ENCODE results near the gene ARHGEF17. TPM values are rescaled to one million over a fixed set of nuclear protein-coding genes. Genes with fewer than 3 reads are reported as not detected.

ARHGEF17 gene
- total and polyA plus RNA-seq, 5 experiments from 2014 or later: 0.19 TPM; not detected in 4

DNA sequence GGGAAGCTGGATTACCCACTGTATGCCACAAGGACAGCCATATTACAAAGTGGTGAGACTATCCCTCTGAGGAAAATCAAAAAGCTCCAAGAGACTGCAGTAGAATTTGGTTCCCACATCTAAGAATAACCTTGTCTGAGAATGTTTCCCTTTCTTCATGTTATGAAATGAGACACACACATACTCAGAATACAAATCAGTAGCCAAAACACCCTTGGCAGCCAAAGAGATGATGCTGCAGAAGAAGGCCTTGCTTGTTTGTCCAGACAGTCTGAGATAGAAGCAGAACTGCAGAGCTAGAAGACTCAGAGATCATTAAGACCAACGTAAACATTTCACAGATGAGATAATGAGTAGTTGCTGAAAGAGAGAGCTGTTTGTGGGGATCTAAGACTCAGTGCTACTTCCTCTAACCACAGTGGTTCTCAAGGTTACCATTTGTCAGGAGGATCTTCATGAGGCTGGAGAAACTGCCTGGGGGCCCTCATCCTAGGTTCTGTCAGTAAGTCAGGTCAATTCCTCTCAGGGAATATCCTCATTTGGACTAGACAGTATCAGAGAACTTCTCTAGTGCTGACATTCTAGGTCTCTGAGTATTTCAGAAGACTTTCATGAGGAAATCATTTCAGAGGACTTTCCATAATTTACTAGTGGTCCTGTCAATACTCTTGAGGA is 107.0 kb downstream of the ARHGEF17 start:
- Mint-ChIP-seq H3K4me3 (no peak overlapping the region), H3K27me3 (no peaks in the 10 kb centered on the region), H3K36me3 (peaks cover 7 to 41% (median 7%) of the 10 kb centered on the region in 3 donors), H3K4me1 (peaks cover 6 to 15% (median 10%) of the 10 kb centered on the region in 4 donors), H3K9me3 (no peaks in the 10 kb centered on the region), H3K27ac (peak overlapping the region in 7 of 10 donors; percentile 3 to 81 (median 21))
- DNase-seq (no peak), ATAC-seq (no peak)
- POLR2A ChIA-PET: no interaction called here

DNA sequence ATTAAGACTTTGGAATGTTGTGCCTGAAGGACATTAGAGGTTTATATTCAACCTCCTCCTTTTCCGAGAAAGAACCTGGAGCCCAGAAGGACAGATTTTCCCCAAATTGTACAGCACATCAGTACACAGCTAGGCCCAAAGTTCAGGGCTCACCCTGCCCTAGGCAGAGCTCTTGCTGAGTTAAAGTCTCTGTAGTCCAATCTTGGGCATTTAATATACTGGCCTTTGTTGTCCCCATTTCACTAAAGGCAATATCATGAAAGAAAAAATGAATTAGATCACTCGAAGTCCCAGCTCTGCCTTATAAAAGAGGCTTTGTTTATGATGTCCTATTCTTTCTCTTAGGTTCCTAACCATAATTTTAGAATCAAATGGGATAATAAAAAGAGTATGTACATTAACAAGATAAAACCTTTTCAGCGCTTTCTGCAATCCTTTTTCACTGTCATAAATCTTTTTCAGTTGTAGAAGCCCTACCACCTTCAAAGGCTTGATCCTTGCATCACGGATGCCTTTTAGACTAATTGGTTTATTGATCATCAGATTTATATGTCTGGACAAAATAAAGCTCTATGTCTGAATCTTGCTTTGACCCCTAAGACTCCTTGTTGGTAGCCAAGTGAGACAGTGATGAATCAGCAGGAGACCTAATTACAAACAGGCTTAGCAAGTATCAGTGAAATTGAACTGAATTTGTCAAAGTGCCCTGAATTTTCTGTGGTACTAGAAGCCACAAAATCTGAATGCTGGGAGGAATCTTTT is 108.0 kb downstream of the ARHGEF17 start:
- no peak for DNase-seq
- Mint-ChIP-seq H3K27me3 (no peaks in the 10 kb centered on the region), H3K4me1 (peaks cover 6 to 15% (median 10%) of the 10 kb centered on the region in 4 donors), H3K9me3 (no peaks in the 10 kb centered on the region), H3K36me3 (peaks cover 7 to 41% (median 7%) of the 10 kb centered on the region in 3 donors), H3K27ac (peak overlapping the region in 4 of 10 donors; percentile 13 to 68 (median 49)), H3K4me3 (no peak overlapping the region)
- POLR2A ChIA-PET: no interaction called here
- ATAC-seq: no peak

DNA sequence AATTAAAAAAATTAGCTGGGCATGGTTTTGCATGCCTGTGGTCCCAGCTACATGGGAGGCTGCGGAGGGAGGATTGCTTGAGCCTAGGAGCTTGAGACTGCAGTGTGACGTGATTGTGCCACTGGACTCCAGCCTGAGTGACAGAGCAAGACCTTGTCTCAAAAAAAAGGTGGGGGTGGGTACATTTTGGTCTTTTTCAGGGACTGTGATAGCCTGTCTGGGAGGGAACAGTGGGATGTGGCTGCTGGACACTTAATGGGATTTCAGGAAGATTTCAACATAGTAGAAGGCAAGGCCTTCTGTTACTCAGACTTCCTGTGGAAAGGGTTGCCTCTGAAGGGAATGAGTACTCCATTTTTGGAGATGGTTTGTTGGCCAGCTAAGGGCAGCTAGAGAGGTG is 108.7 kb downstream of the ARHGEF17 start:
- Mint-ChIP-seq H3K36me3 (peaks cover 7 to 41% (median 7%) of the 10 kb centered on the region in 3 donors), H3K27me3 (no peaks in the 10 kb centered on the region), H3K9me3 (no peaks in the 10 kb centered on the region), H3K27ac (peak overlapping the region in 3 of 10 donors; percentile 15 to 56 (median 50)), H3K4me1 (peaks cover 6 to 15% (median 9%) of the 10 kb centered on the region in 4 donors), H3K4me3 (no peak overlapping the region)
- POLR2A ChIA-PET: no interaction called here
- no peak for ATAC-seq
- no peak for DNase-seq

Other genes starting within 250 kb of the ARHGEF17 start
- 10 to 100 TPM; 54.6 to 70.0 TPM for gene FCHSD2, start 166.0 kb upstream of the ARHGEF17 start, total RNA-seq
- 10 to 100 TPM; 11.8 to 15.6 (median 14.7) TPM for gene FCHSD2, start 166.0 kb upstream of the ARHGEF17 start, polyA plus RNA-seq
- not detected for gene P2RY2, start 90.0 kb upstream of the ARHGEF17 start, total RNA-seq
- gene P2RY2, start 90.0 kb upstream of the ARHGEF17 start, polyA plus RNA-seq: not detected
- gene P2RY6, start 35.9 kb upstream of the ARHGEF17 start, total RNA-seq: under 1 TPM in 1 of 2 experiments, not detected in 1; 0.52 TPM
- not detected for gene P2RY6, start 35.9 kb upstream of the ARHGEF17 start, polyA plus RNA-seq
- 10 to 100 TPM; 11.7 to 12.8 TPM for gene RELT, start 68.1 kb downstream of the ARHGEF17 start, total RNA-seq
- 1 to 10 TPM; 1.3 to 3.3 (median 2.7) TPM for gene RELT, start 68.1 kb downstream of the ARHGEF17 start, polyA plus RNA-seq

Measured in naive thymus-derived CD8-positive, alpha-beta T cell (primary cell).